GM12892 (cell line): ENCODE results near the gene TTC28.
"Not testable (repeated sequence)": the region's sequence is repeated elsewhere in the genome, so short reads cannot be mapped to it uniquely, and the experiment has no call there.

ENCODE experiments used
- DNase-seq: peaks from one replicate; pipeline ENCODE4 v3.0.0; 2011; ENCODE audit not compliant: insufficient read length
- FAIRE-seq: peaks from 2 replicates; lab custom pipeline; 2011; peaks lifted over from hg19 to GRCh38; lab: Jason Lieb, UNC
- POLR2A ChIP-seq: IDR thresholded peaks from 2 replicates; pipeline ENCODE4 v1.6.1; 2011; ENCODE audit warnings: low read depth, low read length, control low read depth
- POLR2AphosphoS5 ChIP-seq: IDR thresholded peaks from 2 replicates; pipeline ENCODE4 v1.6.1; 2011; ENCODE audit warnings: low read depth, low read length, control low read depth
- TAF1 ChIP-seq: IDR thresholded peaks from 2 replicates; pipeline ENCODE4 v1.6.1; 2011; ENCODE audit warnings: low read depth, mild to moderate bottlenecking, control low read depth, low read length, borderline replicate concordance

TTC28 gene

GRCh38 chr22:28538922-28539321 lies 140.7 kb downstream of the TTC28 start:
- FAIRE-seq = no peak
- DNase-seq = no peak
- no peak for TF ChIP-seq POLR2AphosphoS5
- no peak for TF ChIP-seq POLR2A
- TF ChIP-seq TAF1 = no peak

GRCh38 chr22:28530565-28530964 lies 149.1 kb downstream of the TTC28 start:
- not testable (repeated sequence) for FAIRE-seq, DNase-seq

- FAIRE-seq = not testable (repeated sequence)
These were observed 150.5 kb downstream of the TTC28 start for GRCh38 chr22:28529144-28529543.

DNA sequence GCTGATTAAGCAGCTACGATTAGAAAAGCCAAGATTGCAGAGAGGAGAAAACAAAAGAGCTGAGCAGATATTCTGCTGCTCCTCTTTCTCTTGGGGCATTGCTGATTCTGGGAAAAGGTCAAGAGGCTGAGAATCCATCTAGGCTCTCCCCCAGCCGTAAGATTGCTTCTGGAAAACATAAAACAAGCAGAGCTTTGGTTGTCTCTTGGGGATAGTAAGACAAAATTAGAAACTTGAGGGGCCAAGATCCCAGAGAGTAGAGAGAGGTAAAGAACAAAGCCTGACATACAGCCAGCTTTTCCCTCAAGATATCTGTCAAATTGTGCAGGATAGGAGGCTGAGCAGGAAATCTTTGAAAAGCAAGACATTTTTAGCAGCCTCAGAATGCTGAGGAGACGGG lies 158.2 kb downstream of the TTC28 start:
- TF ChIP-seq POLR2A (no peak), POLR2AphosphoS5 (no peak), TAF1 (no peak)
- DNase-seq = no peak
- no peak for FAIRE-seq

More at GRCh38 chr22:28529144-28529543, 150.5 kb downstream of the TTC28 start:
- not testable (repeated sequence) for DNase-seq

GRCh38 chr22:28514321-28514821 lies 165.3 kb downstream of the TTC28 start:
- TF ChIP-seq POLR2A (no peak), POLR2AphosphoS5 (no peak), TAF1 (no peak)
- DNase-seq (no peak), FAIRE-seq (no peak)

DNA sequence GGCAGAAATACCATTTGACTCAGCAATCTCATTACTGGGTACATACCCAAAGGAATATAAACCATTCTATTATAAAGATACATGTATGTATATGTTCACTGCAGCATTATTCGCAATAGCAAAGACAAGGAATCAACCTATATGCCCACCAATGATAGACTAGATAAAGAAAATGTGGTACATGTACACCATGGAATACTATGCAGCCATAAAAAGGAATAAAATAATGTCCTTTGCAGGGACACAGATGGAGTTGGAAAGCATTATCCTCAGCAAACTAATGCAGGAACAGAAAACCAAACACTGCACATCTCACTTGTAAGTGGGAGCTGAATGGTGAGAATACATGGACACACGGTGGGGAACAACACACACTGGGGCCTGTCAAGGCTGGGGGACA lies 167.3 kb downstream of the TTC28 start:
- FAIRE-seq, DNase-seq: not testable (repeated sequence)

DNA sequence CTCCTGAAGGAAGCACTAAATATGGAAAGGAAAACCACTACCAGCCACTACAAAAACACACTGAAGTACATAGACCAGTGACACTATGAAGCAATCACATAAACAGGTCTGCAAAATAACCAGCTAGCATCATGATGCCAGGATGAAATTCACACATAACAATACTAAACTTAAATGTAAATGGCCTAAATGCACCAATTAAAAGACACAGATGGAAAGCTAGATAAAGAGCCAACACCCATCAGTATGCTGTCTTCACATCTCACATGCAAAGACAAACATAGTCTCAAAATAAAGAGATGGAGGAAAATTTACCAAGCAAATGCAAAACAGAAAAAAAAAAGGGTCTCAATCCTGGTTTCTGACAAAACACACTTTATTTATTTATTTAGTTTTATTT lies 171.7 kb downstream of the TTC28 start:
- no peak for DNase-seq
- TF ChIP-seq POLR2A (no peak), TAF1 (no peak), POLR2AphosphoS5 (no peak)
- no peak for FAIRE-seq

GRCh38 chr22:28506150-28506535 lies 173.5 kb downstream of the TTC28 start:
- FAIRE-seq (no peak), DNase-seq (no peak)
- TF ChIP-seq POLR2AphosphoS5 (no peak), POLR2A (no peak), TAF1 (no peak)

DNA sequence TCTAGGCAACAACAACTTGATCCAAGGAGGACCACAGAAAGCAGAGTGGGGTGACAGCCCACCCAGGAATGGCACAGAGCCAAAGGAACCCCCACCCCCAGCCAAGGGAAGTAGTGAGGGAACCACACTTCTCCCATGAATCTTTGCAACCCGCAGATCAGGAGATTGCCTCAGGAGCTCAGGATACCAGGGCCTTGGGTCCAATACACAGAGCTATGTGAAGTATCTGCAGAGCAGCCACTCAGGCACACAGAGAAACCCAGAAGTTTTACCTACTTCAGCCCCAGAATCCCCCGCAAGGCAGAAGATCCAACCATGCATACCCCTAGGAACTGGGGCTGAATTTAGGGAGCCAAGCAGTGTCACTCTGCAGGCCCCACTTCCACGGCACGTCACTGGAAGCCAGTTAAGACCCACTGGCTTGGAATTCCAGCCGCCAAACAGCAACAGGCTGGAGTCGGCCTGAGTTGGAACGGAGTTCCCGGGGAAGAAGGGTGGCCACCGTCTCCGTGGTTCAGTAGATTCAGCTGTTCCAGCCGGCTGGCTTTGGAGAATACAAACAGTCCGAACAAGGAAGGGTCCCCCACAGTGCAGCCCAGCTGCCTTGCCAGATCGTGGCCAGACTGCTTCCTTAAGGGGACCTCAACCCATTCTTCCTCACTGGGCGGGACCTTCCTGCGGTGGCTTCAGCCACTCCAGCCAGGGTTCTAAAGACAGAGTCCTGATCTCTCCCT lies 174.1 kb downstream of the TTC28 start:
- TF ChIP-seq POLR2AphosphoS5 (no peak), POLR2A (no peak), TAF1 (no peak)
- no peak for DNase-seq
- no peak for FAIRE-seq

- DNase-seq (no peak), FAIRE-seq (no peak)
- no peak for TF ChIP-seq POLR2A
- TF ChIP-seq POLR2AphosphoS5 = no peak
- no peak for TF ChIP-seq TAF1
These were observed 179.6 kb downstream of the TTC28 start for GRCh38 chr22:28500006-28500405.

DNA sequence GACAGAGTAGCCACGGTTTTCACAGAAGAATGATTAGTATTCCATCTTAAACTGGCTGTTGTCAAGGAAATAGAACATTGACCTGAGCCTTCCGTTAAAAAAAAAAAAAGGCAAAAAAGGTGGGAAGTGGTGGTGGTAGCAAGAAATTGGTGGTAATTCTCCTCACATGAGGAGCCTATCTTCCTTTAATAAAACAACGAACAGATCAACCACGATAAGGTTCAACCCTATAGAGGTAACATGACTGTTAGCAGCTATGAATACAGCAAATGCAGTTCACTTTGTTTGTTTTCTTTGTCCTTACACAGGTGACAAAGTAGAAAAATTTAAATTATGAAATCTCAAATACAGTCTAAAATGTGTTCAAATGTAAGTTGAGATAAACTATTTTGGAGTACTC lies 181.6 kb downstream of the TTC28 start:
- FAIRE-seq = no peak
- TF ChIP-seq TAF1 (no peak), POLR2AphosphoS5 (no peak), POLR2A (no peak)
- DNase-seq = no peak

DNA sequence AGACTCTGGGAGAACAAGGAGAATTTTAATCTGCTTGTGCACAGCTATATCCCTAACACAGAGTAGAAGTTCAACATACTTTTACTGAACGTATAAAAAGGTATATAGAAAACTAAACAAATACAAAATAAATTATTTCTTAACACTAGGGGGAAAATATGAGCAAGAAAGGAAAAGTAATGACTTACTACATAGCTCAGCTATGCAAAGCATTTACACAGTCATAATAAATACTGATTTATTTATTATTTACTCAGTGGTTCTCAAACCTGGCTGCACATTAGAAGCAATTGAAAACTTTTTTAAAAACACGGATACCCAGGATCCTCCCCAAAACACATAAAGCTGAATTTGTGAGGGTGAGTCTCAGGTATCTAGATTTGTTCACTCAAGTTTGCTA lies 182.5 kb downstream of the TTC28 start:
- DNase-seq (no peak), FAIRE-seq (no peak)

DNA sequence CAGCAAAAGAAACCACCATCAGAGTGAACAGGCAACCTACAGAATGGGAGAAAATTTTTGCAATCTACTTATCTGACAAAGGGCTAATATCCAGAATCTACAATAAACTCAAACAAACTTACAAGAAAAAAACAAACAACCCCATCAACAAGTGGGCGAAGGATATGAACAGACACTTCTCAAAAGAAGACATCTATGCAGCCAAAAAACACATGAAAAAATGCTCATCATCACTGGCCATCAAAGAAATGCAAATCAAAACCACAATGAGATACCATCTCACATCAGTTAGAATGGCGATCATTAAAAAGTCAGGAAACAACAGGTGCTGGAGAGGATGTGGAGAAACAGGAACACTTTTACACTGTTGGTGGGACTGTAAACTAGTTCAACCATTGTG lies 188.4 kb downstream of the TTC28 start:
- DNase-seq, FAIRE-seq: not testable (repeated sequence)

More for the DNA sequence above, 182.5 kb downstream of the TTC28 start:
- no peak for TF ChIP-seq POLR2AphosphoS5
- no peak for TF ChIP-seq POLR2A
- TF ChIP-seq TAF1 = no peak
